ENCODE results near the gene PTCH1.

DNA sequence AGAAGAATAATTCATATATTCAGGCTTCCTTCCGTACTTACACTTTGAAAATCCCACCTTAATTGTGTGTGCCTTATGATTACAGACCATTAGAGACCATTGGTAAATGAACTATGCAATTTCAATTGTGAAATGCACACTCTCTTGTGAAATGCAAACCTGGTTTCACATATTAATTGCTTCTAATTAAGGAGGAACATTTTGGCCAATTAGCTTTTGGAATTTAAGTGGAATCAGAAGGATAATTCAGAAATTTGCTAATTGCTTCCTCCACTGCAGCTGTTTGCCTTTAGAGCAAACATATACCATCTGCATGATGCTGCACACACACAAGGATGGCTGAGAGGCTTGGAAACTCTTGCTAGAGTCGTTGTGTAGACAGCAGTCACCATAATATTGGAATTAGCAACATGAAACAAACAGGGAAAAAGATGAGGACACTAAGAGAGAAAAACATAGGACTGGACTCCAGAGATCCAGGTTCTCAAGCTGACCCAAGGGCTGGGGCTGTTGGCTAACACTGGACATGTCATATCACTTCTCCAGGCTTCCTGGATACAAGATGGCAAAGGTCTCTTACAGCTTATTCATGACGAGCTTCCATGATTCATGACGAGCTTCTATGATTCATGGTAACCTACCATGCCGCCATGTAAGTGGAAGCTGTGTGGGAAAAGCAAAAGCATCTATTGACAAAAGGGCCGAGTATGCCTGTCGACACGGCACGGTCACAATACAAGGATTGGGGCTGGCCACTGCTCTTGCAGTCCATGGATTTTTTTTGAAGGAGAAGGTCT lies 78.0 kb downstream of the PTCH1 start:
- TF ChIP-seq, protein P1, sequence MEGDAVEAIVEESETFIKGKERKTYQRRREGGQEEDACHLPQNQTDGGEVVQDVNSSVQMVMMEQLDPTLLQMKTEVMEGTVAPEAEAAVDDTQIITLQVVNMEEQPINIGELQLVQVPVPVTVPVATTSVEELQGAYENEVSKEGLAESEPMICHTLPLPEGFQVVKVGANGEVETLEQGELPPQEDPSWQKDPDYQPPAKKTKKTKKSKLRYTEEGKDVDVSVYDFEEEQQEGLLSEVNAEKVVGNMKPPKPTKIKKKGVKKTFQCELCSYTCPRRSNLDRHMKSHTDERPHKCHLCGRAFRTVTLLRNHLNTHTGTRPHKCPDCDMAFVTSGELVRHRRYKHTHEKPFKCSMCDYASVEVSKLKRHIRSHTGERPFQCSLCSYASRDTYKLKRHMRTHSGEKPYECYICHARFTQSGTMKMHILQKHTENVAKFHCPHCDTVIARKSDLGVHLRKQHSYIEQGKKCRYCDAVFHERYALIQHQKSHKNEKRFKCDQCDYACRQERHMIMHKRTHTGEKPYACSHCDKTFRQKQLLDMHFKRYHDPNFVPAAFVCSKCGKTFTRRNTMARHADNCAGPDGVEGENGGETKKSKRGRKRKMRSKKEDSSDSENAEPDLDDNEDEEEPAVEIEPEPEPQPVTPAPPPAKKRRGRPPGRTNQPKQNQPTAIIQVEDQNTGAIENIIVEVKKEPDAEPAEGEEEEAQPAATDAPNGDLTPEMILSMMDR (IDR thresholded peaks at IDR 0.05) = no peak
- TF ChIP-seq POLR2AphosphoS5 (IDR thresholded peaks at IDR 0.05) = no peak
